NCI-H526 treated with DMSO at 0.1 percent for 48 hours (cell line): Measurements from ENCODE around the gene HPCAL1.

Experiments used
- DNase-seq: peaks from one replicate; lab custom pipeline; 2025; lab: John Stamatoyannopoulos, UW

Gene HPCAL1

DNA sequence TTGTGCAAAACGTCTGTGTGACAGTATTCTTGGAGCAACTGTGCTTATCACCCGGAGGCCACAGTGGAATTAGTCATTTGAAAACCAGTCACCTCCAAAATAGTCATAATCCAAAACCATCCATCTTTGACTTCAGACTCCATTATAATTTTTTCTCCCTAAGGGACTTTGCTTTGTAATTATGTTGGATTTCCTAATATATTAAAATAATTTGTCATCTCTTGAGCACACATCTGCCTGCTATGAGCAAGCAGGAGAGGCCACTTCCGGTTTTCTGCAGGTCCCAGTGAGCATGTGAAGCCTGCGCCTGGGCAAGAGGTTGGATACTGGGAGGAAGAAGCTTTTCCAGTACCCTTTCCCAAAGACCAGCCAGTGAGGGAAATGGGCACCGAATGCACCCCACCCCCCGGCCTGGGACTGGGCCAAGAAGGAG lies 87.7 kb downstream of the HPCAL1 start:
- no peak for DNase-seq

- no peak for DNase-seq
Measured at GRCh38 chr2:10392100-10392499, 89.4 kb downstream of the HPCAL1 start.

GRCh38 chr2:10392548-10392947 lies 89.8 kb downstream of the HPCAL1 start:
- no peak for DNase-seq

DNA sequence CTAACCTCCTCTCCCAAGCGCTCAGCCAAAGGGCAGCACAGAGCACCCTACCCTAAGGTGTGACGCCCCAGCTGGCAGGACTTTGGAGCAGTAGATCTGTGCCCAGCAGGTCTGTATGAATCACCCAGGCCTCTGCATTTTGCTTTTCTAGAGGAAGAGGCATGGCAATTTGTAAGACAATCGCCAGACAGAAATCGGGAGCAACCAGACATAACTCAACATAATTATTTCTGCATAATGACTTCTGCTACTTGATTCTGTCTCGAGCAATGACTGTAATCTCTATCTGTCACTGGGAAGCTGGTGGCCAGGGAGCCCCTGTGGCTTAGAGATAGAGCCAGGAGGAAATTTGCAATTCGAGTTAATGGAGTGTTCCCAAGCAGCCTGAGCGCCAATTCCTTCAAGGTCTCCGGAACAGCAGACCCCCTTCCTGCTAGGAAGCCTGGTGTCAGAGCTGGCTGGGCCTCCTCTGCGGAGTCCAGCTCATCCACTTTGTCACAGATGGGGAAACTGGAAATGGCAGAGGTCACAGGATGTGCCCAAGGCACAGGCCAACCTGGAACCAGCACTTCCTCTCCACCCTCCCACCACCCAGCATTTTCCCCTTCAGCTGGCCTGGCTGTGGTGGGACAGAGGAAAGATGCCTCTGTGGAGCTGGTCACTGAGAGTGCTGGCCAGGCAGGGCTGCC lies 90.4 kb downstream of the HPCAL1 start:
- DNase-seq: no peak

- DNase-seq: no peak
Measured at GRCh38 chr2:10393640-10393982, 90.9 kb downstream of the HPCAL1 start.

- peak; percentile 75 for DNase-seq
Measured at GRCh38 chr2:10395893-10396292, 93.2 kb downstream of the HPCAL1 start.

- no peak for DNase-seq
Measured at GRCh38 chr2:10396464-10396863, 93.8 kb downstream of the HPCAL1 start.

GRCh38 chr2:10397297-10397875 lies 94.7 kb downstream of the HPCAL1 start:
- no peak for DNase-seq

- DNase-seq: no peak
Measured at GRCh38 chr2:10397878-10398277, 95.2 kb downstream of the HPCAL1 start.

DNA sequence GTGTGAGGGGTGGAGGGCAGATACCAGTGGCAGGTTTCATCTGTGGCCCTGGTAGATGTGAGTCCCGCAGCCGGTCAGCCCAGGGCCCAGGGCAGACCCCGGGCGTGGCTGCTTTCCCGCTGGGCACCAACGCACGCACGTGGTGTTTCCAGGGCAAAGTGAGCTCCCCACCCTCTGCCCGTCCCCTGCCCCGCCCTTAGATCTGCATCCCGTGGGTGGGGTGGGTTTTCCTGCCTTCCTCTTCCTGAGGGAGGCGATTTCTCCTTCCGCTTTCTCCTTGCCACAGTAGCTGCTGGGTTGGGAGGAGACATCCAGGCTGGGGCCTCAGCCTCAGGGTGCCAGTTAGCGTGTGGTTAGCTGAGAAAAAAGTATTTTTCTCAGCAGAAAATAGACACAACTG lies 95.8 kb downstream of the HPCAL1 start:
- DNase-seq: no peak

DNA sequence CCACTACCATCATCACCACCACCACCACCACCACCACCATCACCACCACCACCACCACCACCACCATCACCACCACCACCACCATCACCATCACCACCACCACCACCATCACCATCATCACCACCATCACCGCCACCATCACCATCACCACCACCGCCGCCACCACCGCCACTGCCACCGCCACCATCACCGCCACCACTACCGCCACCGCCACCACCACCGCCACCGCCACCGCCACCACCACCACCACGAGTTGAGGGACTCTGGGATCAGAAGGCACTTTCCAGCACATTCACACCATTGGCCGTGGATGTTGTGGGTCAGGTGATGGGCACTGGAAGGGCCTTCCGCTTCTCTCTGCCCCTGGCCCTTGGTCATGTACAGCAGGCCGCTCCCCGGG lies 96.7 kb downstream of the HPCAL1 start:
- no peak for DNase-seq

- no peak for DNase-seq
Measured at GRCh38 chr2:10400002-10400401, 97.3 kb downstream of the HPCAL1 start.

GRCh38 chr2:10400568-10400977 lies 97.9 kb downstream of the HPCAL1 start:
- no peak for DNase-seq

GRCh38 chr2:10400978-10401951 lies 98.6 kb downstream of the HPCAL1 start:
- no peak for DNase-seq

GRCh38 chr2:10402062-10402585 lies 99.4 kb downstream of the HPCAL1 start:
- no peak for DNase-seq

DNA sequence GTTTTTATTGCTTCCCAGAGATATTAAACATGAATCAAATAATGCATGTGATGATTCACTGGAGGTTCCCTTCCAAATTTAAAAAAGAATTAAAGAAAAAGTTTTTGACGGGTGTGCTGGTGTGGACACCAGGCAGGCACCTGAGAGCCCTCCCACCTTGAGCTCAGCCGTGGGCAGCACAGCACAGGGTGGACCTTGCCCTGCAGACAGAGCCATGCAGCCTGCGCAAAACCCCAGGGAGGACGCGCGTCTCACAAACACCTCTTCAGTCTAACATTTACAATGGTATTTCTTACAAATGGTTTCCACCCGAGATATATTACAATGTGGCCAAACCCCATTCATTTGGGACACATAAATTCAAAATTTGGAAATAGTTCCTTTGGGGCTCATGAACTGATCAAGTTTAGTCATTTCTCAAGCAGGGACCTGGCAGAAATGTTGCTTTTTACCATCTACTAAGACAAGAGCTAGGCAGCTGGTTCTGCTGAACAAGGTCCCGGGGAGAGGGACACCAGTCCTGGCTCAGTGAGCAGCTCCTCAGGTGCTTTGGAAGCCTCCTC lies 100.0 kb downstream of the HPCAL1 start:
- no peak for DNase-seq

- no peak for DNase-seq
Measured at GRCh38 chr2:10404324-10405143, 101.8 kb downstream of the HPCAL1 start.

DNA sequence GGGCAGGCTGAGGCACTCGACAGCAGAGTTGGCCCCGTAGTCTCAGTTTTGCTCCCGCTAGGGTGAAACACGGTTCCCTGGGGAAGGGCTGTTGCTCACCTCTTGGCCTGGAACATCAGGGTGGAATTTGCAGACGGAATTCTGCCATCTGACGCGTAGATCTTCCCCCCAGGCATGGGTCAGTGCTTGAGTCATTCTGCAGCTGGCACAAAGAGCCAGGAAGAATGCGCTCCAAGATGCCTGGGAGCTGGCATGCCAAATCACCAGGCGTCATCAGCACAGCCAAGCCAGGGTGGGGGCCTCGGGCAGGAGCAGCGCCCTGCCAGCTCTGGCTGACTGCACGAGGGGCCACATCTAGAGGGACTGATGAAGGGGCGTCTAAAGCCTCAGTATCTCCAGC lies 102.7 kb downstream of the HPCAL1 start:
- DNase-seq: no peak

GRCh38 chr2:10406016-10406415 lies 103.3 kb downstream of the HPCAL1 start:
- no peak for DNase-seq

GRCh38 chr2:10406491-10407188 lies 103.9 kb downstream of the HPCAL1 start:
- no peak for DNase-seq

- DNase-seq: no peak
Measured at GRCh38 chr2:10407432-10407831, 104.7 kb downstream of the HPCAL1 start.
